ENCODE measurements around the gene SGPL1.

Gene SGPL1

GRCh38 chr10:70786799-70787415 lies 28.8 kb upstream of the SGPL1 start:
- DNase-seq (ENCODE audit: insufficient read length, low spot score) (no peak), FAIRE-seq (no peak)
- TF ChIP-seq POLR2A (IDR thresholded peaks at IDR 0.05; ENCODE audit: low read depth, low read length), result no peak

- no peak for TF ChIP-seq POLR2A (IDR thresholded peaks at IDR 0.05; ENCODE audit: low read depth, low read length)
- DNase-seq (ENCODE audit: insufficient read length, low spot score) (no peak), FAIRE-seq (no peak)
Observed at GRCh38 chr10:70791386-70792039, 24.2 kb upstream of the SGPL1 start.

GRCh38 chr10:70795613-70796012 lies 20.1 kb upstream of the SGPL1 start:
- FAIRE-seq (no peak), DNase-seq (ENCODE audit: insufficient read length, low spot score) (no peak)
- TF ChIP-seq POLR2A (IDR thresholded peaks at IDR 0.05; ENCODE audit: low read depth, low read length), result no peak

- no peak for TF ChIP-seq POLR2A (IDR thresholded peaks at IDR 0.05; ENCODE audit: low read depth, low read length)
- FAIRE-seq (no peak), DNase-seq (ENCODE audit: insufficient read length, low spot score) (no peak)
Observed at GRCh38 chr10:70797840-70798239, 17.9 kb upstream of the SGPL1 start.

- FAIRE-seq, result no peak
- no peak for TF ChIP-seq POLR2A (IDR thresholded peaks at IDR 0.05; ENCODE audit: low read depth, low read length)
- no peak for DNase-seq (ENCODE audit: insufficient read length, low spot score)
Observed at GRCh38 chr10:70799124-70799523, 16.6 kb upstream of the SGPL1 start.

GRCh38 chr10:70801854-70802253 lies 13.9 kb upstream of the SGPL1 start:
- FAIRE-seq (no peak), DNase-seq (ENCODE audit: insufficient read length, low spot score) (no peak)
- no peak for TF ChIP-seq POLR2A (IDR thresholded peaks at IDR 0.05; ENCODE audit: low read depth, low read length)

- no peak for TF ChIP-seq POLR2A (IDR thresholded peaks at IDR 0.05; ENCODE audit: low read depth, low read length)
- DNase-seq (ENCODE audit: insufficient read length, low spot score) (no peak), FAIRE-seq (no peak)
Observed at GRCh38 chr10:70803775-70804420, 11.8 kb upstream of the SGPL1 start.

GRCh38 chr10:70804421-70804808 lies 11.3 kb upstream of the SGPL1 start:
- DNase-seq (ENCODE audit: insufficient read length, low spot score) (no peak), FAIRE-seq (no peak)
- no peak for TF ChIP-seq POLR2A (IDR thresholded peaks at IDR 0.05; ENCODE audit: low read depth, low read length)

- FAIRE-seq, result no peak
- no peak for TF ChIP-seq POLR2A (IDR thresholded peaks at IDR 0.05; ENCODE audit: low read depth, low read length)
- DNase-seq (ENCODE audit: insufficient read length, low spot score), result no peak
Observed at GRCh38 chr10:70805619-70806215, 10.0 kb upstream of the SGPL1 start.

GRCh38 chr10:70806841-70807240 lies 8.9 kb upstream of the SGPL1 start:
- no peak for FAIRE-seq
- no peak for TF ChIP-seq POLR2A (IDR thresholded peaks at IDR 0.05; ENCODE audit: low read depth, low read length)
- no peak for DNase-seq (ENCODE audit: insufficient read length, low spot score)

GRCh38 chr10:70807556-70807955 lies 8.2 kb upstream of the SGPL1 start:
- no peak for DNase-seq (ENCODE audit: insufficient read length, low spot score)
- no peak for TF ChIP-seq POLR2A (IDR thresholded peaks at IDR 0.05; ENCODE audit: low read depth, low read length)
- FAIRE-seq, result no peak

- DNase-seq (ENCODE audit: insufficient read length, low spot score) (no peak), FAIRE-seq (no peak)
- no peak for TF ChIP-seq POLR2A (IDR thresholded peaks at IDR 0.05; ENCODE audit: low read depth, low read length)
Observed at GRCh38 chr10:70809011-70809611, 6.6 kb upstream of the SGPL1 start.

- no peak for FAIRE-seq
- no peak for DNase-seq (ENCODE audit: insufficient read length, low spot score)
- no peak for TF ChIP-seq POLR2A (IDR thresholded peaks at IDR 0.05; ENCODE audit: low read depth, low read length)
Observed at GRCh38 chr10:70809726-70810125, 6.0 kb upstream of the SGPL1 start.

GRCh38 chr10:70810967-70811366 lies 4.8 kb upstream of the SGPL1 start:
- DNase-seq (ENCODE audit: insufficient read length, low spot score) (no peak), FAIRE-seq (no peak)
- no peak for TF ChIP-seq POLR2A (IDR thresholded peaks at IDR 0.05; ENCODE audit: low read depth, low read length)

Measured in H54 (cell line).